Measurements from ENCODE around the gene GPC4.
A peak's percentile ranks its signal among the peaks of the same experiment; 100 is the strongest.

Gene GPC4

GRCh38 chrX:133365871-133366611, 49.2 kb downstream of the GPC4 start:
- no peak overlapping the region for H3K4me3 Mint-ChIP-seq
- ATAC-seq (replicated peaks): no peak
- H3K4me1 Mint-ChIP-seq: peaks cover 0 to 5% of the 10 kb centered on the region in 2 donors
- no peak for DNase-seq
- H3K9me3 Mint-ChIP-seq: no peaks in the 10 kb centered on the region
- H3K27ac Mint-ChIP-seq: no peak overlapping the region
- H3K27me3 Mint-ChIP-seq: no peaks in the 10 kb centered on the region
- no peaks in the 10 kb centered on the region for H3K36me3 Mint-ChIP-seq

GRCh38 chrX:133364865-133365264, 50.4 kb downstream of the GPC4 start:
- H3K36me3 Mint-ChIP-seq: no peaks in the 10 kb centered on the region
- no peak for DNase-seq
- H3K27me3 Mint-ChIP-seq: no peaks in the 10 kb centered on the region
- no peak overlapping the region for H3K4me3 Mint-ChIP-seq
- H3K4me1 Mint-ChIP-seq: peaks cover 0 to 3% of the 10 kb centered on the region in 2 donors
- no peaks in the 10 kb centered on the region for H3K9me3 Mint-ChIP-seq
- ATAC-seq (replicated peaks): no peak
- no peak overlapping the region for H3K27ac Mint-ChIP-seq

- DNase-seq (no peak), ATAC-seq (replicated peaks) (no peak)
- H3K36me3 Mint-ChIP-seq: no peaks in the 10 kb centered on the region
- peaks cover 0 to 6% of the 10 kb centered on the region in 2 donors for H3K27me3 Mint-ChIP-seq
- no peak overlapping the region for H3K4me3 Mint-ChIP-seq
- peaks cover 0 to 2% of the 10 kb centered on the region in 2 donors for H3K4me1 Mint-ChIP-seq
- H3K27ac Mint-ChIP-seq: no peak overlapping the region
- no peaks in the 10 kb centered on the region for H3K9me3 Mint-ChIP-seq
Measured at GRCh38 chrX:133364196-133364595, 51.1 kb downstream of the GPC4 start.

- DNase-seq: no peak
- no peak for ATAC-seq (replicated peaks)
- Mint-ChIP-seq H3K9me3 (no peaks in the 10 kb centered on the region), H3K4me3 (no peak overlapping the region), H3K27me3 (peaks cover 0 to 14% of the 10 kb centered on the region in 2 donors), H3K4me1 (no peaks in the 10 kb centered on the region), H3K36me3 (no peaks in the 10 kb centered on the region), H3K27ac (no peak overlapping the region)
Measured at GRCh38 chrX:133362538-133362937, 52.8 kb downstream of the GPC4 start.

GRCh38 chrX:133359466-133359865, 55.8 kb downstream of the GPC4 start:
- no peak overlapping the region for H3K27ac Mint-ChIP-seq
- no peaks in the 10 kb centered on the region for H3K36me3 Mint-ChIP-seq
- H3K4me1 Mint-ChIP-seq: no peaks in the 10 kb centered on the region
- no peaks in the 10 kb centered on the region for H3K9me3 Mint-ChIP-seq
- DNase-seq: no peak
- H3K4me3 Mint-ChIP-seq: no peak overlapping the region
- peaks cover 0 to 18% of the 10 kb centered on the region in 2 donors for H3K27me3 Mint-ChIP-seq
- ATAC-seq (replicated peaks): no peak

GRCh38 chrX:133353233-133353632, 62.1 kb downstream of the GPC4 start:
- Mint-ChIP-seq H3K27ac (no peak overlapping the region), H3K4me3 (no peak overlapping the region), H3K9me3 (no peaks in the 10 kb centered on the region), H3K27me3 (peaks cover 0 to 9% of the 10 kb centered on the region in 2 donors), H3K36me3 (no peaks in the 10 kb centered on the region), H3K4me1 (no peaks in the 10 kb centered on the region)
- DNase-seq: no peak
- no peak for ATAC-seq (replicated peaks)

GRCh38 chrX:133350751-133351150, 64.5 kb downstream of the GPC4 start:
- Mint-ChIP-seq H3K4me3 (no peak overlapping the region), H3K9me3 (no peaks in the 10 kb centered on the region), H3K4me1 (no peaks in the 10 kb centered on the region), H3K36me3 (no peaks in the 10 kb centered on the region), H3K27ac (no peak overlapping the region), H3K27me3 (peaks cover 0 to 5% of the 10 kb centered on the region in 2 donors)
- DNase-seq (no peak), ATAC-seq (replicated peaks) (no peak)

- no peaks in the 10 kb centered on the region for H3K9me3 Mint-ChIP-seq
- H3K27ac Mint-ChIP-seq: no peak overlapping the region
- H3K27me3 Mint-ChIP-seq: no peaks in the 10 kb centered on the region
- no peak overlapping the region for H3K4me3 Mint-ChIP-seq
- no peaks in the 10 kb centered on the region for H3K36me3 Mint-ChIP-seq
- H3K4me1 Mint-ChIP-seq: no peaks in the 10 kb centered on the region
- DNase-seq (no peak), ATAC-seq (replicated peaks) (no peak)
Measured at GRCh38 chrX:133346026-133346425, 69.3 kb downstream of the GPC4 start.

- no peaks in the 10 kb centered on the region for H3K4me1 Mint-ChIP-seq
- H3K27me3 Mint-ChIP-seq: no peaks in the 10 kb centered on the region
- no peak for ATAC-seq (replicated peaks)
- no peaks in the 10 kb centered on the region for H3K9me3 Mint-ChIP-seq
- no peak for DNase-seq
- no peaks in the 10 kb centered on the region for H3K36me3 Mint-ChIP-seq
- no peak overlapping the region for H3K27ac Mint-ChIP-seq
- H3K4me3 Mint-ChIP-seq: no peak overlapping the region
Measured at GRCh38 chrX:133339566-133339965, 75.7 kb downstream of the GPC4 start.

GRCh38 chrX:133337250-133337649, 78.0 kb downstream of the GPC4 start:
- Mint-ChIP-seq H3K27ac (no peak overlapping the region), H3K27me3 (no peaks in the 10 kb centered on the region), H3K36me3 (no peaks in the 10 kb centered on the region), H3K4me3 (no peak overlapping the region), H3K4me1 (no peaks in the 10 kb centered on the region), H3K9me3 (no peaks in the 10 kb centered on the region)
- ATAC-seq (replicated peaks): no peak
- no peak for DNase-seq

GRCh38 chrX:133335027-133335426, 80.3 kb downstream of the GPC4 start:
- Mint-ChIP-seq H3K4me3 (no peak overlapping the region), H3K27ac (no peak overlapping the region), H3K27me3 (no peaks in the 10 kb centered on the region), H3K4me1 (no peaks in the 10 kb centered on the region), H3K36me3 (no peaks in the 10 kb centered on the region), H3K9me3 (no peaks in the 10 kb centered on the region)
- DNase-seq (no peak), ATAC-seq (replicated peaks) (peak in 1 of 2 donors; percentile 46)

GRCh38 chrX:133333154-133333750, 82.0 kb downstream of the GPC4 start:
- Mint-ChIP-seq H3K27ac (no peak overlapping the region), H3K4me1 (no peaks in the 10 kb centered on the region), H3K9me3 (no peaks in the 10 kb centered on the region), H3K27me3 (no peaks in the 10 kb centered on the region), H3K36me3 (no peaks in the 10 kb centered on the region), H3K4me3 (no peak overlapping the region)
- ATAC-seq (replicated peaks): no peak
- DNase-seq: no peak

GRCh38 chrX:133332737-133333136, 82.6 kb downstream of the GPC4 start:
- ATAC-seq (replicated peaks) (no peak), DNase-seq (no peak)
- H3K4me3 Mint-ChIP-seq: no peak overlapping the region
- no peaks in the 10 kb centered on the region for H3K36me3 Mint-ChIP-seq
- no peaks in the 10 kb centered on the region for H3K9me3 Mint-ChIP-seq
- H3K4me1 Mint-ChIP-seq: no peaks in the 10 kb centered on the region
- no peaks in the 10 kb centered on the region for H3K27me3 Mint-ChIP-seq
- H3K27ac Mint-ChIP-seq: no peak overlapping the region

- DNase-seq: no peak
- Mint-ChIP-seq H3K9me3 (no peaks in the 10 kb centered on the region), H3K36me3 (no peaks in the 10 kb centered on the region), H3K4me3 (no peak overlapping the region), H3K27ac (no peak overlapping the region), H3K27me3 (no peaks in the 10 kb centered on the region), H3K4me1 (no peaks in the 10 kb centered on the region)
- ATAC-seq (replicated peaks): no peak
Measured at GRCh38 chrX:133330956-133331355, 84.3 kb downstream of the GPC4 start.

GRCh38 chrX:133325422-133325821, 89.9 kb downstream of the GPC4 start:
- H3K27ac Mint-ChIP-seq: no peak overlapping the region
- DNase-seq: no peak
- ATAC-seq (replicated peaks): no peak

More at GRCh38 chrX:133325422-133325821, 89.9 kb downstream of the GPC4 start:
- no peaks in the 10 kb centered on the region for H3K9me3 Mint-ChIP-seq
- no peaks in the 10 kb centered on the region for H3K4me1 Mint-ChIP-seq
- no peak overlapping the region for H3K4me3 Mint-ChIP-seq
- no peaks in the 10 kb centered on the region for H3K36me3 Mint-ChIP-seq
- peaks cover 0 to 5% of the 10 kb centered on the region in 2 donors for H3K27me3 Mint-ChIP-seq
